ENCODE measurements around the gene NTF4.

DNA sequence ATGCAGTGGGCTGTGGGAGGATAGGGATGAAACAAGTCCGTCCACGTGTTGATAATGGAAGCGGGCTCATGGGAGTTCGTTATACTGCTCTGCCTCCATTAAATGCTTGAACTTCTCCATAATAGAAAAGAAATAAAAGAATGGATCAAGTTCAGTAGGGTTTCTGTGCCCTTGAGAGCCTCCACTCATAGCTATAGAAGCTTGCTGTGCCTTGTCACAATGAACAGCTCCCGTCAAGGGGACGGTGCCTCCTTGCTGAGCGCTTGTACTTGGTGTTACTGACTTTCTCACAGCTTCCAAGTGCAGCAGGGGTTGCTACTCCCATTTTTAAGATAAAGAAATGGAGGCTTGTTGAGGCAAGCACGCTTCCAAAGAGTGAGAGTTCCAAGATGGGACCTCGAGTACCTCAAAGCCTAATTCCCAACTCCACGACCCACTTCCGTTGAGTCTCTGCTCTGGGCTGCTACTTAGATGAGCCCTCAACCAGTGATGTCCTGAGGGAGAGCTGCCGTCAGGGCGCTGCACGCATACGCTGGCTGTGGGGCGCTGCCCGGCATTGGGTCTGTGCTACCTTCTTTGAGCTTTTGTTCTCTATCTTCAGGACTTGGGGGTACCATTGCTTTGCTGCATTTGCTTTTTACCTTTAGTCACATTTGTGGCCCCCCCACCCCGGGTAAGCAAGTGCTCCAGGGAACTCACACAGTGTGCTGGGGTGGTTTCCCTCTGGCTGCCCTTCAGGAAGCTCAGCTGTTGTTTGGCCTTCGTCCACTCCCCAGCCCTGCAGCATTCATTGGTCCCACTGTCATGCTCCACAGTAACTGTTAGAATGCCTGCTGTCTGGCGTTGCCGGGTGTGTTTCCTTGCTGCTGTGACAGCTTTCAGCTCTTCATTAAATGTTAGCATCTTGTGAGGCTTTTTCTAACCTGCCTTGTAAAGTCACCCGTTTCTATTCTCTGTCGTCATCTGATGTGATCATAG is 30.2 kb upstream of the NTF4 start:
- TF ChIP-seq, protein P1, sequence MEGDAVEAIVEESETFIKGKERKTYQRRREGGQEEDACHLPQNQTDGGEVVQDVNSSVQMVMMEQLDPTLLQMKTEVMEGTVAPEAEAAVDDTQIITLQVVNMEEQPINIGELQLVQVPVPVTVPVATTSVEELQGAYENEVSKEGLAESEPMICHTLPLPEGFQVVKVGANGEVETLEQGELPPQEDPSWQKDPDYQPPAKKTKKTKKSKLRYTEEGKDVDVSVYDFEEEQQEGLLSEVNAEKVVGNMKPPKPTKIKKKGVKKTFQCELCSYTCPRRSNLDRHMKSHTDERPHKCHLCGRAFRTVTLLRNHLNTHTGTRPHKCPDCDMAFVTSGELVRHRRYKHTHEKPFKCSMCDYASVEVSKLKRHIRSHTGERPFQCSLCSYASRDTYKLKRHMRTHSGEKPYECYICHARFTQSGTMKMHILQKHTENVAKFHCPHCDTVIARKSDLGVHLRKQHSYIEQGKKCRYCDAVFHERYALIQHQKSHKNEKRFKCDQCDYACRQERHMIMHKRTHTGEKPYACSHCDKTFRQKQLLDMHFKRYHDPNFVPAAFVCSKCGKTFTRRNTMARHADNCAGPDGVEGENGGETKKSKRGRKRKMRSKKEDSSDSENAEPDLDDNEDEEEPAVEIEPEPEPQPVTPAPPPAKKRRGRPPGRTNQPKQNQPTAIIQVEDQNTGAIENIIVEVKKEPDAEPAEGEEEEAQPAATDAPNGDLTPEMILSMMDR (IDR thresholded peaks at IDR 0.05 in 4 of 5, conservative IDR thresholded peaks at IDR 0.05 in 1 of 5), result no peak
- TF ChIP-seq POLR2A (IDR thresholded peaks at IDR 0.05), result no peak
